GM12892 (cell line): ENCODE results near the gene AHRR.

Experiments
- POLR2A ChIP-seq: IDR thresholded peaks from 2 replicates; pipeline ENCODE4 v1.6.1; 2011; ENCODE audit warnings: low read depth, low read length, control low read depth
- POLR2AphosphoS5 ChIP-seq: IDR thresholded peaks from 2 replicates; pipeline ENCODE4 v1.6.1; 2011; ENCODE audit warnings: low read depth, low read length, control low read depth
- TAF1 ChIP-seq: IDR thresholded peaks from 2 replicates; pipeline ENCODE4 v1.6.1; 2011; ENCODE audit warnings: low read depth, mild to moderate bottlenecking, control low read depth, low read length, borderline replicate concordance

GRCh38 chr5:385321-385720, 63.8 kb downstream of the AHRR start:
- no peak for TF ChIP-seq POLR2AphosphoS5
- no peak for TF ChIP-seq POLR2A
- no peak for TF ChIP-seq TAF1
